HepG2 (cell line): ENCODE data around the gene RTBDN. TPM values are rescaled to one million over a fixed set of nuclear protein-coding genes. Genes with fewer than 3 reads are reported as not detected.

Experiments
- ATAC-seq: fragments of 200-7000 bp; cut with Tn5 transposase; 3 replicates; pipeline ENCODE4 v1.9.1; 2020; ENCODE audit warnings: mild to moderate bottlenecking, moderate library complexity
- BruUV-seq: library from RNA; stranded (reverse); fragments of 400-500 nt; replicated peaks from 2 replicates; lab custom pipeline; 2021; lab: Mats Ljungman, UMichigan
- CTCF ChIA-PET: fragments of 300-600 bp; formaldehyde crosslinking; extraction: SDS; loops from one replicate; lab custom pipeline; 2021; ENCODE audit warnings: low total read pairs, inconsistent platforms, low intra/inter-chr PET ratio; lab: Yijun Ruan, JAX
- POLR2A ChIA-PET: fragments of 350-600 bp; sonication (Branson Sonifier 250); formaldehyde crosslinking; loops from one replicate; lab custom pipeline; 2020; ENCODE audit warnings: antibody characterized with exemption, inconsistent platforms; lab: Yijun Ruan, JAX
- DNase-seq: peaks from one replicate; pipeline ENCODE4 v3.0.0-alpha.2; 2015; ENCODE audit warnings: low spot score
- FAIRE-seq: peaks from 3 replicates; lab custom pipeline; 2011; peaks lifted over from hg19 to GRCh38; lab: Jason Lieb, UNC
- H2AFZ ChIP-seq: one replicate; pipeline ENCODE4 v1.6.1; 2011; ENCODE audit warnings: low read length, inconsistent platforms
- H3K27ac ChIP-seq: fragments of 300-600 bp; 3 replicates; pipeline ENCODE4 v1.8.0; 2011; ENCODE audit warnings: mixed run types, mild to moderate bottlenecking, mixed read lengths, low read length, inconsistent platforms; ENCODE audit not compliant: insufficient read depth; ENCODE audit errors: extremely low read length
- H3K27me3 ChIP-seq, 2 experiments: fragments of 200-600 bp in 1 of 2; 2 replicates in 1 of 2; 3 replicates in 1 of 2; pipeline versions ENCODE4 v1.6.0 to v1.8.0; 2011; ENCODE audit warnings: low read length in 2 of 2, mild to moderate bottlenecking in 2 of 2, moderate library complexity in 2 of 2, inconsistent platforms in 1 of 2; ENCODE audit not compliant: insufficient read depth in 2 of 2, control insufficient read depth in 1 of 2
- H3K36me3 ChIP-seq, 2 experiments: fragments of 200-600 bp in 1 of 2; replicated peaks in 1 of 2; 2 replicates in 1 of 2; 3 replicates in 1 of 2; pipeline versions ENCODE4 v1.5.1 to v1.8.0; 2011; ENCODE audit warnings: low read length in 2 of 2, inconsistent platforms in 1 of 2; ENCODE audit not compliant: insufficient read depth in 2 of 2, control insufficient read depth in 1 of 2
- H3K4me1 ChIP-seq: 2 replicates; pipeline ENCODE4 v1.5.1; 2012; ENCODE audit warnings: low read length, inconsistent platforms; ENCODE audit not compliant: insufficient read depth
- H3K4me2 ChIP-seq: 2 replicates; pipeline ENCODE4 v1.6.0; 2011; ENCODE audit warnings: low read depth, low read length, inconsistent platforms
- H3K4me3 ChIP-seq, 3 experiments: fragments of 200-600 bp in 1 of 3; sonication (generic), shearing (Covaris generic) in 1 of 3; replicated peaks in 1 of 3; 2 replicates each; pipeline ENCODE4 v1.5.1; 2011 to 2016; ENCODE audit warnings: low read length in 3 of 3, inconsistent platforms in 2 of 3, low read depth in 2 of 3, mild to moderate bottlenecking in 2 of 3, control low read depth in 1 of 3, mixed read lengths in 1 of 3; ENCODE audit not compliant: insufficient read depth in 1 of 3
- H3K79me2 ChIP-seq: one replicate; pipeline ENCODE4 v1.6.1; 2011; ENCODE audit warnings: low read length, inconsistent platforms; ENCODE audit not compliant: insufficient read depth
- H3K9ac ChIP-seq: 2 replicates; pipeline ENCODE4 v1.6.0; 2011; ENCODE audit warnings: mild to moderate bottlenecking, low read depth, low read length, inconsistent platforms; ENCODE audit not compliant: insufficient read depth
- H3K9me3 ChIP-seq: 2 replicates; pipeline ENCODE4 v1.5.1; 2012; ENCODE audit warnings: mild to moderate bottlenecking, low read length
- H4K20me1 ChIP-seq: 2 replicates; pipeline ENCODE4 v1.6.0; 2011; ENCODE audit warnings: inconsistent platforms, mild to moderate bottlenecking, low read length, moderate library complexity; ENCODE audit not compliant: insufficient read depth
- ASH2L ChIP-seq: fragments of 300-600, 200-600 bp; sonication (generic); IDR thresholded peaks from 2 replicates; pipeline ENCODE4 v1.7.0; 2017; ENCODE audit warnings: low read depth, mild to moderate bottlenecking, moderate library complexity, mixed read lengths, low read length; ENCODE audit not compliant: insufficient read length
- BHLHE40 ChIP-seq: IDR thresholded peaks from 2 replicates; pipeline ENCODE4 v1.6.1; 2011; ENCODE audit warnings: low read length, improper control_type of control experiment
- ERF ChIP-seq: IDR thresholded peaks from 2 replicates; pipeline ENCODE4 v1.6.1; 2018; ENCODE audit warnings: missing biosample characterization, missing genetic modification reagents
- ETS1 ChIP-seq: sonication (generic); formaldehyde crosslinking; IDR thresholded peaks from 2 replicates; pipeline ENCODE4 v1.4.0; 2020; ENCODE audit warnings: missing genetic modification reagents
- ETV5 ChIP-seq: IDR thresholded peaks from 2 replicates; pipeline ENCODE4 v1.6.1; 2018; ENCODE audit warnings: missing biosample characterization, missing genetic modification reagents, inconsistent platforms, borderline replicate concordance
- HNF1B ChIP-seq: sonication (generic); formaldehyde crosslinking; IDR thresholded peaks from 2 replicates; pipeline ENCODE4 v1.5.1; 2020; ENCODE audit warnings: mild to moderate bottlenecking, moderate library complexity, missing genetic modification reagents
- HOXD1 ChIP-seq: sonication (generic); formaldehyde crosslinking; IDR thresholded peaks from 2 replicates; pipeline ENCODE4 v1.5.0; 2020; ENCODE audit warnings: missing genetic modification reagents
- ISL2 ChIP-seq: sonication (generic); formaldehyde crosslinking; IDR thresholded peaks from 2 replicates; pipeline ENCODE4 v1.5.0; 2020; ENCODE audit warnings: missing genetic modification reagents
- NKX3-1 ChIP-seq: sonication (generic); formaldehyde crosslinking; IDR thresholded peaks from 2 replicates; pipeline ENCODE4 v1.5.0; 2020; ENCODE audit warnings: missing genetic modification reagents
- PBX2 ChIP-seq: IDR thresholded peaks from 2 replicates; pipeline ENCODE4 v1.6.1; 2016; ENCODE audit warnings: control low read depth
- POLR2G ChIP-seq: fragments of 200-400 bp; formaldehyde crosslinking; IDR thresholded peaks from 2 replicates; pipeline ENCODE4 v1.6.1; 2018; ENCODE audit warnings: mild to moderate bottlenecking, low read depth, low read length, moderate library complexity
- SNAI1 ChIP-seq: sonication (generic); formaldehyde crosslinking; IDR thresholded peaks from 2 replicates; pipeline ENCODE4 v1.5.0; 2020; ENCODE audit warnings: mild to moderate bottlenecking, missing genetic modification reagents, borderline replicate concordance
- TBX2 ChIP-seq: sonication (generic); formaldehyde crosslinking; IDR thresholded peaks from 2 replicates; pipeline ENCODE4 v1.5.0; 2020; ENCODE audit warnings: missing genetic modification reagents, mild to moderate bottlenecking, borderline replicate concordance
- ZBTB42 ChIP-seq: sonication (generic); formaldehyde crosslinking; IDR thresholded peaks from 2 replicates; pipeline ENCODE4 v1.5.0; 2020; ENCODE audit warnings: mild to moderate bottlenecking, missing genetic modification reagents
- ZBTB7B ChIP-seq: sonication (generic); formaldehyde crosslinking; IDR thresholded peaks from 2 replicates; pipeline ENCODE4 v1.4.0; 2020; ENCODE audit warnings: missing genetic modification reagents
- ZFP82 ChIP-seq: sonication (generic); formaldehyde crosslinking; IDR thresholded peaks from 2 replicates; pipeline ENCODE4 v1.5.1; 2020; ENCODE audit warnings: mild to moderate bottlenecking, missing genetic modification reagents, borderline replicate concordance
- ZNF17 ChIP-seq: sonication (generic); formaldehyde crosslinking; IDR thresholded peaks from 2 replicates; pipeline ENCODE4 v1.5.0; 2020; ENCODE audit warnings: mild to moderate bottlenecking, missing genetic modification reagents
- ZNF207 ChIP-seq: fragments of 450-650 bp; IDR thresholded peaks from 2 replicates; pipeline ENCODE4 v1.6.1; 2016; ENCODE audit warnings: antibody characterized with exemption, borderline replicate concordance
- ZNF775 ChIP-seq: sonication (generic); formaldehyde crosslinking; IDR thresholded peaks from 2 replicates; pipeline ENCODE4 v1.4.0; 2020; ENCODE audit warnings: missing genetic modification reagents, mild to moderate bottlenecking, moderate library complexity, borderline replicate concordance
- ZNF839 ChIP-seq: sonication (generic); formaldehyde crosslinking; IDR thresholded peaks from 2 replicates; pipeline ENCODE4 v1.4.0; 2020; ENCODE audit warnings: missing genetic modification reagents, mild to moderate bottlenecking, borderline replicate concordance
- ZNF891 ChIP-seq: sonication (generic); formaldehyde crosslinking; IDR thresholded peaks from 2 replicates; pipeline ENCODE4 v1.5.0; 2020; ENCODE audit warnings: mild to moderate bottlenecking, missing genetic modification reagents
- WGBS: methylation state at CpG from one replicate; pipeline ENCODE4 v1.1.6; 2017; ENCODE audit warnings: low lambda C conversion rate; 5-methylcytosine and 5-hydroxymethylcytosine counted together
- in situ Hi-C: cut with HindIII; loops from 2 replicates; pipeline ENCODE4 v1.10.0; 2017; ENCODE audit warnings: low pct_unique_long_range_greater_than_20kb; ENCODE audit not compliant: extremely low pct_ligation_motif_present
- intact Hi-C: fragments of 100-400 bp; cut with micrococcal nuclease; formaldehyde crosslinking; loops from one replicate; pipeline ENCODE4 v1.10.0; 2022; ENCODE audit not compliant: unreplicated experiment
- polyA plus RNA-seq, 8 experiments: library from polyadenylated mRNA; depleted of rRNA in 3 of 8; stranded (reverse) in 7 of 8; unstranded in 1 of 8; fragments of >200 nt; fragmentation: Illumina TruSeq in 4 of 8; extraction: Trizol in 4 of 8; gene quantifications; 2 replicates each; pipeline versions ENCODE4 v1.2.1 to v1.2.3, GENCODE V29; 2011 to 2016; ENCODE audit warnings: low read depth in 4 of 8, missing spikeins in 1 of 8, mixed read lengths in 1 of 8; ENCODE audit not compliant: insufficient read depth in 1 of 8
- total RNA-seq, 5 experiments: library from RNA; depleted of rRNA; stranded (reverse); fragments of >200 nt; fragmentation: Illumina TruSeq; extraction: Trizol; gene quantifications; 2 replicates each; pipeline ENCODE4 v1.2.3, GENCODE V29; 2016; ENCODE audit warnings: low read depth in 1 of 5

The RTBDN gene
- total and polyA plus RNA-seq, 2 of the 13 experiments (the other 11 are each of a cell fraction or from before 2014, with no cell fraction given): 0.27 to 0.48 TPM

DNA sequence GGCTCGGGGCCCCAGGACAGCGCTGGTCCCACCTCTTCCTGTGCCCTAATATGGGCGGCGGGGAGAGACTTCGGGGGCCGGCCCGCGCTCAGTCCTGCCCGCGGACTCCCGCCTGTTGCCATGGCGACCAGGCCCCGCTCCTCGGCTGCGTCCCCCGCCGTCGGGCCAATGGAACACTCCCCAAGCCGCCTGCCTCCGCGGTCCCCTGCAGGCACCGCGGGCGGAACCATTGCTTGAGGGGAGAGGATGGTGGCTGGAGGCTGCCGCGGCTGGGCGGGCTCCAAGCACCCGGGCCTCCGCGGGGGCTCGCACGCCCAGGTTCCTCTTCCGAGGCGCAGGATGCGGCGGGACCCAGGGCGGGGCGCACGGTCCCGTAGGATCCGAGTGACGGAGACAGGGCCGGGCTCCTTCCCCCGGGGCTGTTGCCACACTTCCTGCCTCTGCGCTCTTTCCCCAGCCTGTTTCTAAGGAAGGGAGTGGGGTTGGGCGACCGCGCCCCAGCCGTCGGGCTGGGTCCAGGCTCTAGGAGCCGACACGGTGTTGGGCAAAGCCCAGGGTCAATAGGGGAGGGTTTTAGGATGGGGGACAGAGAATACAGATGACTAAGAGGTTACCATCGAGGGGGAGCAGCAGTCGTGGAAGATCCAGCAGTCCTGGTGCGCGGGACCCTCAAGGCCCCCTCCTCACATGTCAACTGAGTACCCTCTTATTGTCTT is 44.3 kb downstream of the RTBDN start:
- Histone ChIP-seq H3K36me3 (no peaks in the 10 kb centered on the region), H3K4me3 (peak overlapping the region; percentile 47 to 87 (median 60)), H3K79me2 (peaks cover 8% of the 10 kb centered on the region), H3K9me3 (no peaks in the 10 kb centered on the region), H3K4me1 (peaks cover 65% of the 10 kb centered on the region), H3K27me3 (no peaks in the 10 kb centered on the region; a peak in 1 of 5 replicates), H3K9ac (peak overlapping the region; percentile 89), H3K4me2 (peak overlapping the region; percentile 99), H4K20me1 (no peaks in the 10 kb centered on the region), H2AFZ (no peak overlapping the region), H3K27ac (peak overlapping the region; percentile 31)
- in situ Hi-C loops: no loop called here
- CTCF ChIA-PET: interaction anchor here (1.4 kb wide), 1 partner anchor 12 kb away, joined by 4 read pairs; no protein-coding TSS in a partner anchor
- ATAC-seq (peak; percentile 38), FAIRE-seq (no peak), DNase-seq (peak; percentile 87)
- BruUV-seq: no TSS peak
- POLR2A ChIA-PET: interaction anchor here (0.7 to 3.9 kb wide), 5 partner anchors 12 to 53 kb away, joined by 3 to 124 read pairs (median 10); partner anchors contain the start of genes GET3 and HOOK2
- WGBS: 0% methylated on average over 8 of the region's 56 CpGs
- intact Hi-C loops: no loop called here
- TF ChIP-seq ZNF891 (CRISPR knock-in tag): peak; percentile 35; the same call in 1 of the 2 replicates
- peak; percentile 55; the same call in 1 of the 2 replicates for TF ChIP-seq ERF (CRISPR knock-in tag)
- no peak for TF ChIP-seq PBX2 (CRISPR knock-in tag)
- TF ChIP-seq ZNF207: no peak
- TF ChIP-seq HNF1B: peak; percentile 54; the same call in 1 of the 2 replicates
- no peak for TF ChIP-seq ETS1 (CRISPR knock-in tag)
- TF ChIP-seq ZBTB7B: no peak; the same call in none of the 2 replicates
- peak; percentile 62; the same call in 1 of the 2 replicates for TF ChIP-seq POLR2G
- peak; percentile 52; the same call in 1 of the 2 replicates for TF ChIP-seq TBX2 (CRISPR knock-in tag)
- no peak for TF ChIP-seq ZNF775 (CRISPR knock-in tag)
- no peak for TF ChIP-seq ZBTB42
- TF ChIP-seq ASH2L: peak; percentile 32
- no peak for TF ChIP-seq NKX3-1 (CRISPR knock-in tag)
- no peak for TF ChIP-seq ZNF839
- no peak for TF ChIP-seq SNAI1
- no peak for TF ChIP-seq ZNF17 (CRISPR knock-in tag)
- TF ChIP-seq BHLHE40: peak; percentile 91
- TF ChIP-seq ETV5 (CRISPR knock-in tag): peak; percentile 67; the same call in 1 of the 2 replicates
- no peak for TF ChIP-seq ZFP82 (CRISPR knock-in tag)
- TF ChIP-seq HOXD1 (CRISPR knock-in tag): peak; percentile 26; the same call in 1 of the 2 replicates
- TF ChIP-seq ISL2: peak; percentile 29; the same call in 1 of the 2 replicates
